SK-N-SH (cell line): ENCODE results near the gene JAG1. TPM values are rescaled to one million over a fixed set of nuclear protein-coding genes. Genes with fewer than 3 reads are reported as not detected.

ENCODE experiments used
- CTCF ChIA-PET: fragments of 300-600, 350-600 bp; formaldehyde crosslinking; extraction: SDS; loops from one replicate; lab custom pipeline; 2021; lab: Yijun Ruan, JAX
- POLR2A ChIA-PET: fragments of 350-600 bp; sonication (Branson Sonifier 250); formaldehyde crosslinking; extraction: SDS; loops from one replicate; lab custom pipeline; 2020; ENCODE audit warnings: antibody characterized with exemption, inconsistent platforms; lab: Yijun Ruan, JAX
- DNase-seq: peaks from one replicate; pipeline ENCODE4 v3.0.0; 2012
- H2AFZ ChIP-seq: fragments of 200-600 bp; sonication (generic); 2 replicates; pipeline ENCODE4 v1.8.1; 2016; ENCODE audit warnings: antibody characterized with exemption, mild to moderate bottlenecking, low read depth
- H3F3A ChIP-seq: fragments of 200-600 bp; sonication (generic); replicated peaks from 2 replicates; pipeline ENCODE3; 2016; ENCODE audit warnings: antibody characterized with exemption, mild to moderate bottlenecking; ENCODE audit not compliant: insufficient read depth
- H3K27ac ChIP-seq, 2 experiments: fragments of 200-500 bp in 1 of 2; fragments of 200-600 bp in 1 of 2; sonication (Bioruptor generic) in 1 of 2; sonication (generic), shearing (Covaris generic) in 1 of 2; 2 replicates each; pipeline versions ENCODE4 v1.5.1 to v1.6.1; 2014 to 2016; ENCODE audit warnings: low read depth in 2 of 2, inconsistent platforms in 1 of 2, low read length in 1 of 2, mild to moderate bottlenecking in 1 of 2, mixed read lengths in 1 of 2
- H3K27me3 ChIP-seq: fragments of 200-600 bp; sonication (generic), shearing (Covaris generic); 2 replicates; pipeline ENCODE4 v1.6.1; 2016; ENCODE audit warnings: mixed run types; ENCODE audit not compliant: insufficient read depth
- H3K36me3 ChIP-seq, 2 experiments: fragments of 200-500 bp in 1 of 2; fragments of 200-600 bp in 1 of 2; sonication (Bioruptor generic) in 1 of 2; sonication (generic) in 1 of 2; replicated peaks in 1 of 2; 2 replicates each; pipeline versions ENCODE3 to v1.5.1; 2014 to 2016; ENCODE audit warnings: low read length in 1 of 2, mild to moderate bottlenecking in 1 of 2; ENCODE audit not compliant: insufficient read depth in 2 of 2, control insufficient read depth in 1 of 2
- H3K4me1 ChIP-seq, 2 experiments: fragments of 200-500 bp in 1 of 2; fragments of 200-600 bp in 1 of 2; sonication (Bioruptor generic) in 1 of 2; sonication (generic), shearing (Covaris generic) in 1 of 2; 2 replicates each; pipeline versions ENCODE4 v1.5.1 to v1.6.1; 2014 to 2016; ENCODE audit warnings: low read depth in 1 of 2, low read length in 1 of 2, mixed run types in 1 of 2; ENCODE audit not compliant: insufficient read depth in 2 of 2, control insufficient read depth in 1 of 2
- H3K4me2 ChIP-seq: fragments of 200-600 bp; sonication (generic), shearing (Covaris generic); 2 replicates; pipeline ENCODE4 v1.6.1; 2017; ENCODE audit warnings: mixed run types
- H3K4me3 ChIP-seq, 2 experiments: fragments of 200-500 bp in 1 of 2; fragments of 200-600 bp in 1 of 2; sonication (Bioruptor generic) in 1 of 2; sonication (generic), shearing (Covaris generic) in 1 of 2; 2 replicates each; pipeline versions ENCODE4 v1.5.1 to v1.8.1; 2014 to 2016; ENCODE audit warnings: low read depth in 2 of 2, inconsistent platforms in 1 of 2, low read length in 1 of 2, mild to moderate bottlenecking in 1 of 2, mixed read lengths in 1 of 2, moderate library complexity in 1 of 2
- H3K79me2 ChIP-seq: fragments of 200-600 bp; sonication (generic); 2 replicates; pipeline ENCODE4 v1.8.1; 2017; ENCODE audit warnings: mild to moderate bottlenecking; ENCODE audit not compliant: insufficient read depth
- H3K9ac ChIP-seq: fragments of 200-600 bp; sonication (generic); 2 replicates; pipeline ENCODE4 v1.6.1; 2017; ENCODE audit warnings: mixed run types
- H3K9me2 ChIP-seq: fragments of 200-600 bp; sonication (generic); 2 replicates; pipeline ENCODE4 v1.6.1; 2017; ENCODE audit warnings: mixed run types
- H3K9me3 ChIP-seq: fragments of 200-600 bp; sonication (generic); 2 replicates; pipeline ENCODE4 v1.6.1; 2017; ENCODE audit warnings: mixed run types, mild to moderate bottlenecking, moderate library complexity
- H4K20me1 ChIP-seq: fragments of 200-600 bp; sonication (generic); 2 replicates; pipeline ENCODE4 v1.6.1; 2017; ENCODE audit warnings: mild to moderate bottlenecking, mixed run types; ENCODE audit not compliant: insufficient read depth
- CTCF ChIP-seq: fragments of 200-600 bp; sonication (generic); IDR thresholded peaks from 2 replicates; pipeline ENCODE4 v1.6.1; 2017; ENCODE audit warnings: antibody characterized with exemption, mild to moderate bottlenecking, moderate library complexity
- EP300 ChIP-seq, 2 experiments: IDR thresholded peaks; 2 replicates each; pipeline versions ENCODE4 v1.4.0 to v1.6.1; 2012; ENCODE audit warnings: borderline replicate concordance in 1 of 2, low read depth in 1 of 2, low read length in 1 of 2
- EZH2phosphoT487 ChIP-seq: fragments of 200-600 bp; sonication (generic); IDR thresholded peaks from 2 replicates; pipeline ENCODE4 v1.6.1; 2017; ENCODE audit warnings: low read depth, mixed run types, mild to moderate bottlenecking, antibody characterized with exemption, moderate library complexity, borderline replicate concordance
- FOSL2 ChIP-seq: IDR thresholded peaks from 2 replicates; pipeline ENCODE4 v1.4.0; 2012; ENCODE audit warnings: low read depth, mild to moderate bottlenecking, moderate library complexity, borderline replicate concordance
- FOXM1 ChIP-seq: IDR thresholded peaks from 2 replicates; pipeline ENCODE4 v1.4.0; 2012; ENCODE audit warnings: low read depth, mild to moderate bottlenecking
- GABPA ChIP-seq: IDR thresholded peaks from 2 replicates; pipeline ENCODE4 v1.4.0; 2012; ENCODE audit warnings: low read depth, mild to moderate bottlenecking
- IRF3 ChIP-seq: fragments of 150-350 bp; IDR thresholded peaks from 2 replicates; pipeline ENCODE4 v1.6.1; 2016; ENCODE audit warnings: mild to moderate bottlenecking, low read depth, low read length
- MAX ChIP-seq: IDR thresholded peaks from 2 replicates; pipeline ENCODE4 v1.4.0; 2012; ENCODE audit warnings: low read depth
- MXI1 ChIP-seq: IDR thresholded peaks from 2 replicates; pipeline ENCODE4 v1.6.1; 2012; ENCODE audit warnings: mild to moderate bottlenecking, low read depth, low read length, improper control_type of control experiment
- NRF1 ChIP-seq: IDR thresholded peaks from 2 replicates; pipeline ENCODE4 v1.6.1; 2012; ENCODE audit warnings: low read depth, mild to moderate bottlenecking, low read length
- POLR2AphosphoS5 ChIP-seq: IDR thresholded peaks from 2 replicates; pipeline ENCODE4 v1.6.1; 2012; ENCODE audit warnings: low read depth, low read length
- SIN3A ChIP-seq: IDR thresholded peaks from 2 replicates; pipeline ENCODE4 v1.6.1; 2012; ENCODE audit warnings: low read depth, mild to moderate bottlenecking, low read length, moderate library complexity, borderline replicate concordance
- TAF1 ChIP-seq: IDR thresholded peaks from 2 replicates; pipeline ENCODE4 v1.6.1; 2012; ENCODE audit warnings: low read depth, mild to moderate bottlenecking, low read length, moderate library complexity, borderline replicate concordance
- ZBTB33 ChIP-seq: IDR thresholded peaks from 2 replicates; pipeline ENCODE4 v1.4.0; 2012; ENCODE audit warnings: low read depth, borderline replicate concordance
- WGBS: methylation state at CpG from one replicate; pipeline ENCODE4 v1.1.6; 2017; ENCODE audit warnings: low lambda C conversion rate; 5-methylcytosine and 5-hydroxymethylcytosine counted together
- polyA plus RNA-seq, 3 experiments: library from polyadenylated mRNA; depleted of rRNA; stranded (reverse); fragments of >200 nt; gene quantifications; 2 replicates each; pipeline ENCODE4 v1.2.3, GENCODE V29; 2012

The JAG1 gene
- polyA plus RNA-seq, 1 of the 3 experiments (the other 2 are of a cell fraction): 6.0 TPM

GRCh38 chr20:10662661-10663458 lies 10.9 kb downstream of the JAG1 start:
- peaks cover 48% of the 10 kb centered on the region for H4K20me1 ChIP-seq
- POLR2A ChIA-PET: no interaction called here
- WGBS: 94% methylated on average over 10 of the region's 10 CpGs

More at GRCh38 chr20:10662661-10663458, 10.9 kb downstream of the JAG1 start:
- H3K27me3 ChIP-seq: no peaks in the 10 kb centered on the region
- H3K9me3 ChIP-seq: no peaks in the 10 kb centered on the region
- H3K4me1 ChIP-seq: peaks cover 0 to 30% of the 10 kb centered on the region in 2 experiments; a peak in 3 of 4 replicates
- H3K9me2 ChIP-seq: no peaks in the 10 kb centered on the region
- CTCF ChIA-PET: interaction anchor here (1.0 kb wide), 1 partner anchor 9 kb away, joined by 3 read pairs; no protein-coding TSS in a partner anchor
- no peak overlapping the region for H3K9ac ChIP-seq
- TF ChIP-seq CTCF (no peak), ZBTB33 (no peak), NRF1 (no peak), IRF3 (no peak), FOXM1 (no peak), MAX (no peak), TAF1 (no peak), EP300 (IDR thresholded peaks at IDR 0.05; ENCODE audit: borderline replicate concordance in 1 of 2, low read depth in 1 of 2, low read length in 1 of 2) (no peak), SIN3A (no peak), FOSL2 (no peak), EZH2phosphoT487 (no peak), GABPA (no peak), MXI1 (no peak), POLR2AphosphoS5 (no peak)
- TF ChIP-seq, all 33 proteins: peak for 0
- Histone ChIP-seq H3K27ac (peak overlapping the region in 1 of 2 experiments; percentile 26; a peak in 1 of 4 replicates), H3K79me2 (peaks cover 96% of the 10 kb centered on the region), H3F3A (peaks cover 16% of the 10 kb centered on the region), H2AFZ (no peak overlapping the region), H3K4me3 (no peak overlapping the region), H3K4me2 (no peak overlapping the region), H3K36me3 (peaks cover 10 to 71% of the 10 kb centered on the region in 2 experiments)
- DNase-seq: no peak
